ENCODE measurements around the gene SCML2. TPM values are rescaled to one million over a fixed set of nuclear protein-coding genes. Genes with fewer than 3 reads are reported as not detected.
"Not testable (repeated sequence)": the region's sequence is repeated elsewhere in the genome, so short reads cannot be mapped to it uniquely, and the experiment has no call there.

SCML2 gene
- 2.8 TPM for polyA plus RNA-seq (2013, experiment 1 of 2; ENCODE audit: insufficient read length)
- 1.9 TPM for polyA plus RNA-seq (2013, experiment 2 of 2; ENCODE audit: insufficient read length)

GRCh38 chrX:18354369-18355223 lies at the start of gene SCML2:
Gene SCML2 (minus strand): TSS chrX:18354688. CDS start chrX:18334071, 20,617 bp downstream.
- DNase-seq: peak; percentile 24

DNA sequence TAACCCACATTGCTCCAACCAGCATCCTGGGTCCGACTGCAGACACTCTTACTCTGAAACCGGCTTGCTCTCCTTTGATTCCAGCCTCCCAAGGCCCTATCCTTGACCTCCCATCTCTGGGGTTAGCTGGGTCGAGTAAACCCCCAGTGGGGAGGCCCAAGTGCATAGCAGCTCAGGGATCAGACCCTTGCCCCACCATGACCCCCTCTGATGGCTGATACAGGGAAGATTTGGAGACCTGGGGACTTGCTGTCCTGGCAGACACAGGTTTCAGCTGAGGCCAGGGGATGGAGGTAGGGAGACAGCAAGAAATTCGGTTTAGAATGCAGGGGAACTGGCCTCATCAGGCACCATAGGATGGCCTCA lies 47.3 kb upstream of the SCML2 start:
- DNase-seq: no peak

- no peak for DNase-seq
Measured at GRCh38 chrX:18394477-18394876, 40.0 kb upstream of the SCML2 start.

DNA sequence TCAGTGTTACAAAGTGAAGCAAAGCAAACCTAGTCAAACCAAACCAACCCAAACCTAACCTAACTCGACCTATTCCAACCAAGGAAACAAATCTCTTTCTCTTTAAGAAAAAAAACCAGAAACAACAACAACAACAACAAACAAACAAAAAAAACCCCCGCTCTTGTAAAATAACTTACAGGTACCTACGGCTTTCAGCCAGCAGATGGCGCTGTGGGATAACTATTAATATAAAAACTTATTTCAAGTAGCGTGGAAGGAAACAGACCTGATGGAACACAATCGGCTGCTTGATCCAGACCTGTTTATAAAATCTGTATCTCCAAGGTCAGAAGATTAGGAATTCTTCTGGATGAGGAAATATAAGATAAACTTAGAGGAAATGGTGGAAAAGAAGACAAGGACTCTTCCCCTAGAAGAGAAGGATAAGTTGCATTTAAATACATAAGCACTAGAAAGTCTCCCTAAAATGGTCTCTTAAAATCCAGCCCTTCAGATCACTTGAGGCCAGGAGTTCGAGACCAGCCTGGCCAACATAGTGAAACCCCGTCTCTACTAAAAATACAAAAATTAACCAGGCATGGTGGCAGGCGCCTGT lies 36.6 kb upstream of the SCML2 start:
- DNase-seq: peak; percentile 34

DNA sequence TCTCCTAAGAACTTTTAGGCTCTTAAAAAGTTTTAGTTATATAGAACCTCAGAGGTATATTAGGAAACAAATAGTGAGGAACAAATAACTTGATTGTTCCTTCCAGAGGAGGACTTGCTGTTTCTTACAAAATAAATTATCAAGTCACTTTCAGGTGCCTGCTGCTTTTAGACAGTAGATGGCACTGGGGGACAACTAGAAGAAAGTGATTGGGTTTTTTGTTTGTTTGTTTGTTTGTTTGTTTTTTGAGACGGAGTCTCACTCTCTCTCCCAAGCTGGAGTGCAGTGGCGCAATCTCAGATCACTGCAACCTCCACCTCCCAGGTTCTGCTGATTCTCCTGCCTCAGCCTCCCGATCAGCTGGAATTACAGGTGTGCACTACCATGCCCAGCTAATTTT lies 35.5 kb upstream of the SCML2 start:
- DNase-seq: no peak

GRCh38 chrX:18377796-18378195 lies 23.3 kb upstream of the SCML2 start:
- DNase-seq: peak; percentile 18

DNA sequence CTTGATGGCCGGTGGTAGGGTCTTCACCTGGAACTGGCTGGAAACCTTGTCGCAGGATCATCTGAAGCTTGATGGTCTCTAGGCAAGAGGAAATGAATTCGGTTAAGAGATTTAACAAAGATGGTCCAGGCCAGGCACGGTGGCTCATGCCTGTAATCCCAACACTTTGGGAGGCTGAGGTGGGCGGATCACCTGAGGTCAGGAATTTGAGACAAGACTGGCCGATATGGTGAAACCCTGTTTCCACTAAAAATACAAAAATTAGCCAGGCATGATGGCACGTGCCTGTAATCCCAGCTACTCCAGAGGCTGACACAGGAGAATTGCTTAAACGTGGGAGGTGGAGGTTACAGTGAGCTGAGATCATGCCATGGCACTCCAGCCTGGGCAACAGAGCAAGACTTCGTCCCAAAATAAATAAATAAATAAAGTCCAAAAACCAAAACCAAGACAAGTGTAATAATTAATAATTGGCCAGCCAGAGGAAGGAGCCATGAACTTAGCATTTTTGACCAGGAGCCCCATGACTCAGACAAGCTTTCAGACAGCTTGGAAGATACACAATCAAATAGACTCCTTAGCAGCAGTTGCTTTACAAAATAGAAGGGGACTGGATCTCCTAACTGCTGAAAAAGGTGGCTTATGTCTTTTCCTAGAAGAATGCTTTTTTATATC lies 20.8 kb upstream of the SCML2 start:
- DNase-seq: not testable (repeated sequence)

DNA sequence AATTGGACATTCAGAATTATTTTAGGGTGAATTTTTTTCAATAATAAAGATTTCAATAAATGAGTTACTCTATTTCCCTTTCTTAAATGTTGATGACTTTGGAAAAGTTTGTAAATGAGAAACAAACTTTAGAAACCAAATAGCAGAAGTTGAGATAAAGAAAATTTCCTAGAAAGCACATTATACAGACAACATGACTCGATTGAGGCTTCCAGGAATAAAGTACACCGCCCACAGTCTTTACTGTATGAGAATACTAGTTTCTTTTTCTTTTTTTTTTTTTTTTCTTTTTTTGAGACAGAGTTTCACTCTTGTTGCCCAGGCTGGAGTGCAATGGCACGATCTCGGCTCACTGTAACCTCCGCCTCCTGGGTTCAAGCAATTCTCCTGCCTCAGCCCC lies 14.6 kb upstream of the SCML2 start:
- not testable (repeated sequence) for DNase-seq

GRCh38 chrX:18368402-18368801 lies 13.9 kb upstream of the SCML2 start:
- no peak for DNase-seq

- DNase-seq: no peak
Measured at GRCh38 chrX:18360867-18361266, 6.4 kb upstream of the SCML2 start.

- DNase-seq: no peak
Measured at GRCh38 chrX:18353931-18354368, 538 bp downstream of the SCML2 start.

DNA sequence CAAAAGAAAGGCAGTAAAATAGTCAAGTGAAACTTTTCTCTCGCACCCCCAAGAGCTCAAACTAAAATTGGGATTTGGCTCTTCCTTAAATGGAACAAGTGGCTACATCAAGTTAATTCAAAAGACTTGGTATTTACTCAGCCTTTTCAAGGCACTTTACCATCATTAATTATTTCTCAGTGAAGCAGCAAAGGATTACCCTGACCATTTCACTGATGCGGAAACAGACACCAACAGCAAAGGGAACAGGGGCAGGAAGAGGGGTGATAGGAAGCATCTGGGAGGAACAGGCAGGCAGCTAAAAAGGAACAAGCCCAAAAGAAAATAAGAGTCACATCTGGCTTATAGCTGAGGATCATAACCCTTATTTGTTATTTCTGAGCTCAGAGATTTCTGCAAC lies 2.7 kb downstream of the SCML2 start:
- no peak for DNase-seq

DNA sequence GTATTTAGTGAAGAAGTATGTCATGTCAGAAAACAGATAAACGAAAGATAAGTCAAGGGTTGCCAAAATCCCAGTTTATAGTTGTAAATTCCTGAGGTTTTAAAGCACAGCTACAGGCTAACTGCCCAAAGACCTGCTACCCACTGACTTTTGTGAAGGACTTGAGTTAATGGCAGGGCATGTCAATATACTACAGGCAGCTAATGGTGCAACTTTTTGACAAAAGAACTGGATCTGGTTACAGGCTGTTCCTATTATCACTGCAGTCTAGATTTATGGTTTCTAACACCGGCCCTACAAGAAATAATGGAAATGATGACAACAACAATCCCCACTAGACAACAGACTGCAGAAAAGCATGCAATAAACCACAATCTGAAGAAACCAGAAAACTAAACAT lies 6.4 kb downstream of the SCML2 start:
- DNase-seq: no peak

- DNase-seq: no peak
Measured at GRCh38 chrX:18309401-18309800, 45.1 kb downstream of the SCML2 start.

DNA sequence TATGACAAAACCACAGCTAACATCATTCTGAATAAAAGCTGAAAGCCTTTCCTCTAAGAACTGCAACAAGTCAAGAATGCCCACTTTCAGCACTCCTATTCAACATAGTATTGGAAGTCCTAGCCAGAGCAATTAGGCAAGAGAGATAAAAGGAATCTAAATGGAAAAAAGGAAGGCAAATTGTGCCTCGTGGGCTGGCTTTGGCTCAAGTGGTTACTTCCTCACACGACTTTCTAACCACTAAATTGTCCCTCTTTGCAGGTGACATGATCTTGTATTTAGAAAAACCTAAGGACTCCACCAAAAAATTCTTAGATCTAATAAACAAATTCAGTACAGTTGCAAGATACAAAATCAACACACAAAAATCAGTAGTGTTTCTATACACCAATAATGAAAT lies 57.2 kb downstream of the SCML2 start:
- no peak for DNase-seq

- no peak for DNase-seq
Measured at GRCh38 chrX:18294893-18295292, 59.6 kb downstream of the SCML2 start.

DNA sequence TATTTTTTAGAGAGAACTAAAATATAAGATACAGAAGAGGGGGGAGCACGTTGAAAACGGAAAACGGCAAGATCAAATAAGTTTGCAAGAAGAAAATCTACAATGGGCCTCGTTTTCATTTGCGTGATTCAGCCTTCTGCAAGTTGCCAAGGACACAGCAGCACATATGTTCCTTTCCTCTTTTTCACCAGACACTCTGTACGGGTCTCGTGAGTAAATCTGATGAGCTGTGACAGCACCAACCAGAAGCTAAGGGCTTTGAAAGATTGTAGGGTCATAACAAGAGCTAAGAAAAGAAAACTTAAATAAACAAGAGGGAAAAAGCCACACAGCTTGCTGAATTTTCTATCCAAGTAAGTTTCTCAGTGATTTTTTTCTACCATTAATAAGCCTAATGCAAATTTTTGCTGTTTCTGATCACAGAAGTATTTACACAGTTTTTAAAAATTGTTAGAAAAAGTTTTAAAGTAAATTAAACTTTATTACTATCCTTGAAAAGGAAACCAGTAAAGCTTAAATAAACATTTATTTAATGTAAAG lies 63.4 kb downstream of the SCML2 start:
- peak; percentile 25 for DNase-seq

DNA sequence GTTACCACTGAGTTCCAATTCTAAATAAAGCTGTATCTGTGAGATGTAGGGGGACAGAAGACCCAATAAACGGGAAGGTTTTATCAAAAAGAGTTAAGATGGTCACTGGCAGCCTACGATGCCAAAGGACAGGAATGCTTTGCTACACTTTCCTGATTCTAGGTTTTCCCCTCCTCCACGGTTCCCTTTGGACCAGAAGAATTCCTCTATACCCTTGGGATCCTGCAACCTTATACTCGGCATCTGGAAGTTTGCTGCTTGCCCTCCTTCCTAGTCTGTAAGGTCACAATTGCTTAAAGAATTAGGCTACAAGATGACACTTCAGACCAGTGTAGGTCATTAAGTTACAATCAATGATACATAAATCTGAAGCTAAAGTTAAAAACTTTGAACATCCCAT lies 64.3 kb downstream of the SCML2 start:
- DNase-seq: peak; percentile 42

DNA sequence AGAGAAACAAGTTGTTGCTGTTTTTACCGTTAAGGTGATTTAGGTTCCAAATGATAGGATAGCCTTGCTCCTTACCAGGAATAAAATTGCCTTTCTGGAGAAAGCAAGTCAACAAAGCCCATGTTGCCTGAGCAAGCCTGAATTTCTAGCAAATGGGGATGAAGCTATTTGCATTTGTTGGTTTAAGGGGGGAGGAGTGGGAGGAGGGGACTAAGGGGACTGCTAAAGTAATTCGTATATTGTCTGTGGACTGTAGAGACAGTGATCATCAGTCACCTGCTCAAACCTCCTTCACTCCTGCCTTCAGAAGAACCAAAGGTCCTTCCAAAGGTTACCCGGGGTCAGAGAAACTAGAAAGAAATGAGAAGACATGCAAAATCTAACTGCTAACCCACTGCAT lies 65.8 kb downstream of the SCML2 start:
- no peak for DNase-seq

DNA sequence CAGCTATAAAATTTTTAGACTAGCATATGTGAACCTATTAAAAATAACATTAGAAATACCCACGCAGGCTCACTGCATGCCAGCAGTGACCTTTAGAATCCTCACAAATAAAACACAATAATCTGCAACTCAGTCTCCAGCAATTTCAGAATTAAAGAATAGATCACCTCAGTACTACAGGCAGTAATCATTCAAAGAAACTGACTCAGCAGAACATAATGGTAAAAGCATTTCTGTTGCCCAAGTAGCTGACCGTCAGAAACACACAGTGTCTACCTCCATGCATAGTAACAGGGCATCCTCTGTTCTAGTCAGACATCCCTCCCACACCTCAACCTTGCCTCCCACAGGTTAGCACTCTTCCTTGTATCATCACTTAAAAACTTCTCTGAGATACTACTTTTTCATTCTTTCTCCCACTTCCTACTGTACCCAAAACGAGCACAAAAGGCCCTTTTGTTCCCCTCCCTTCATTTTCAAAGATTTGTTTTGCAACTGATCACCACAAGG lies 68.1 kb downstream of the SCML2 start:
- DNase-seq: no peak

GRCh38 chrX:18278449-18278848 lies 76.0 kb downstream of the SCML2 start:
- no peak for DNase-seq

DNA sequence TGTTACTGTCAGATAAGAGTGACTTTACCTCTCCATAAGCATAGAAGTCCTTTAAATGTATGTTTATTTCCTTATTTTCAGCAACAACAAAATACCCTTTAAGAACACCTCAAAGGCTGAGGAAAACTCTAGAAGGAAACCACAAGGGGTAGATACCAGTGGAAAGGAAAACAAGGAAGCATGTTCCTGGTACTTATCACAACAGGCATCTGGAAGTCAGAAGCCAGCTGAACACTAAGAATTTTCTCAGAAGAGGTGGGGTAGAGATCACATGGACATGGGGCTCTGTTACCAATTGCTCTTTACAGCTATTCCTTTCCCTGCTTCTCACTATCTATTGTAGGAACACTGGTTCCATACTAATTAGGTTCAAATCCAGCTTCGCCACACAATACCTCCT lies 82.3 kb downstream of the SCML2 start:
- no peak for DNase-seq

- no peak for DNase-seq
Measured at GRCh38 chrX:18271725-18272124, 82.8 kb downstream of the SCML2 start.
